ENCODE data around the gene SLAMF1. TPM values are rescaled to one million over a fixed set of nuclear protein-coding genes. Genes with fewer than 3 reads are reported as not detected.
A peak's percentile ranks its signal among the peaks of the same experiment; 100 is the strongest.

Gene SLAMF1
- total and polyA plus RNA-seq, 7 experiments from 2014 or later = 14.6 to 90.3 (median 22.9) TPM

DNA sequence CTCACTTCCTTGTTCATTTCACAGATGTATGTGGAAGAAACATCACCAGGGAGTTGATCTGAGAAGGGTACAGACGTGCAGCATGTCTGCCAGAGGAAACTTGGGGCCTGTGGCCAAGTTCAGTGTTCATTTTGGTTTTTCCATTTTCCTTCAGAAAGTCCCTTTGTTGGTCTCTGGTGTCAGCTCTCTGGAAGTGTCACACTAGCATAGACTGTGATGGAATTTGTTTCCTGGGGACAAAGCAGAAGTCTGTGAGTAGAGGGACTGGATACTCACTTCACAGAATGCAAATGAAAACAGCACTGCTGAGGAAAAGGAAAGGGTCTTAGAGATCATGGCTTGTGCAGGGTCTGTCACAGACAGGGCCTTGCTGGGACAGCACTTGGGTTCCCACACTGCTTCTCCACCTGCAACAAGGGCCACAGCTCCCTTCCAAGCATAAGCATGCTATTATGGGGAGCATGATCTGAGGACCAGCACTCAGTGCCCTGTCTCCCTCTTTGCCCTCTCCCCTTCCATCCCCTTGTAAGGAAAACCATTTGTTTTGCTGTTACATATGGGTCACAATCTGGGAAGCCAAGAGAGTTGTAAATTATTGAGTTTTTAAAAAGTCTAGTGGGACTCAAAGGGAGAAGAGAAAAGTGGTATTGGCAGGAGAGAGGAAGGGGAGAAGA is 36.1 kb downstream of the SLAMF1 start:
- ATAC-seq (no peak), DNase-seq (no peak)
- peak overlapping the region; percentile 38 to 86 (median 69) for H3K27ac Mint-ChIP-seq
- H3K4me1 ChIP-seq (ENCODE audit: control insufficient read depth in 2 of 2, insufficient read depth in 2 of 2, low read length in 2 of 2) = peaks cover 6 to 15% of the 10 kb centered on the region in 2 donors
- peaks cover 0 to 57% (median 34%) of the 10 kb centered on the region in 5 donors for H3K36me3 Mint-ChIP-seq
- ChIA-PET POLR2A (interaction anchor here (0.8 to 1.6 kb wide), 8 partner anchors 8 to 171 kb away, joined by 3 to 6 read pairs (median 3); no protein-coding TSS in a partner anchor), CTCF (interaction anchor here (0.7 to 7.6 kb wide), 7 partner anchors 8 to 181 kb away, joined by 3 to 71 read pairs (median 21); partner anchors contain the start of gene SLAMF1)
- peaks cover 13 to 54% (median 29%) of the 10 kb centered on the region in 3 experiments for H3K36me3 ChIP-seq (ENCODE audit: control insufficient read depth in 2 of 3, insufficient read depth in 3 of 3, low read length in 3 of 3)
- no peaks in the 10 kb centered on the region for H3K27me3 Mint-ChIP-seq
- no peak overlapping the region for H3K4me3 Mint-ChIP-seq
- no peaks in the 10 kb centered on the region for H3K9me3 Mint-ChIP-seq
- H3K4me3 ChIP-seq (ENCODE audit: low read length) = no peak overlapping the region
- H3K4me1 Mint-ChIP-seq = peaks cover 18 to 75% (median 54%) of the 10 kb centered on the region in 7 donors
- intact Hi-C loops (cut with micrococcal nuclease) = no loop called here
- no peaks in the 10 kb centered on the region for H3K9me3 ChIP-seq (ENCODE audit: control insufficient read depth in 2 of 3, low read length in 3 of 3)
- H3K27me3 ChIP-seq (ENCODE audit: control insufficient read depth in 2 of 2, insufficient read depth in 2 of 2, low read length in 2 of 2) = no peaks in the 10 kb centered on the region
- H3K27ac ChIP-seq (ENCODE audit: low read depth, low read length) = no peak overlapping the region

DNA sequence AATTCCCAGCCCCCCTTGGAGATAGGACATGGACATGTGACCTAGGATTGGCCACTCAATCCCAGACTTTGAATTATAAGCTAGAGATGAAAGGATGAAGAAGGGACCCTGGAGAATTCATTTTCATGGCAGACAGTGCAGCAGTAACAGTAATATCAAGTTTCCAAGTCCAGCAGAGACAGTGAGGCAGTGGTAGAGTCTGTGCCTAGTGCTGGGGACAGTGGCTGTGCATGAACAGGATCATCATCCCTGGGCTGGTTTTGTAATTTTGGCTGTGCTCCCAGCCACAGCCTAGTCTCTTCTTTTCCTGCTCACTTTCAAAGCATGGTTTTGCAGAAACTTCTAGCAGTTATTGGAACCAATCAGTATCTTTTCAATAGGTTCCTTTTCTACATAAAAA is 37.9 kb downstream of the SLAMF1 start:
- CTCF ChIA-PET = interaction anchor here (0.6 to 7.6 kb wide), 18 partner anchors 10 to 195 kb away, joined by 3 to 71 read pairs (median 4); partner anchors contain the start of genes SLAMF1 and SLAMF6
- intact Hi-C loops (cut with micrococcal nuclease) = loop anchor here (5.0 to 10.0 kb wide), 2 partner anchors 504 to 512 kb away; partner anchors contain the start of gene IGSF8 (in 1 of the 2)

DNA sequence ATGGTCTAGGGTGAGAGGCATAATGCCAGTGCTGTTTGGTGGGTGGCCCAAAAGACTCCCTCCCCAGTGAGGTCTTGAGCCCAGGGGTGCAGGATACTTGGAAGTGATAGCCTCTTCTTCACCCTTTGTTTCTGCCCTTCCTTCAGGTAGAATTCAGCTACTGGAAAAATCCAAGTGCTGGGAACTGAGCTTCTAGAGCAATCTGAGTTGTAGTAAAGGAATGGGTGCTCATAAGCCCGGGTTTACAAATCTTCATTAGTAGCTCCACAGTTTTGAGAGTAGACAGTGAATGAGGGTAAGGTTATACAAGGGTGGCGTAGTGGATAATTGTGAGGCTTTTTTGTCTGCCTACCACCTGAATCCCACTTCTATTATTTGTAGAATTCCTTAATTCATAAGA is 38.3 kb downstream of the SLAMF1 start:
- Mint-ChIP-seq H3K4me1 (peaks cover 22 to 72% (median 48%) of the 10 kb centered on the region in 7 donors), H3K27ac (peak overlapping the region; percentile 14 to 90 (median 74)), H3K4me3 (no peak overlapping the region), H3K9me3 (peaks cover 0 to 17% (median 8%) of the 10 kb centered on the region in 11 donors), H3K27me3 (no peaks in the 10 kb centered on the region), H3K36me3 (peaks cover 11 to 56% (median 40%) of the 10 kb centered on the region in 5 donors)
- ChIA-PET POLR2A (interaction anchor here (0.8 to 1.3 kb wide), 3 partner anchors 18 to 76 kb away, joined by 4 to 5 read pairs (median 4); no protein-coding TSS in a partner anchor), CTCF (interaction anchor here (0.7 to 7.6 kb wide), 14 partner anchors 11 to 195 kb away, joined by 3 to 71 read pairs (median 5); partner anchors contain the start of gene SLAMF6)
- no peaks in the 10 kb centered on the region for H3K27me3 ChIP-seq (ENCODE audit: control insufficient read depth in 2 of 2, insufficient read depth in 2 of 2, low read length in 2 of 2)
- H3K36me3 ChIP-seq (ENCODE audit: control insufficient read depth in 2 of 3, insufficient read depth in 3 of 3, low read length in 3 of 3) = peaks cover 13 to 51% (median 26%) of the 10 kb centered on the region in 3 experiments
- peaks cover 6 to 15% of the 10 kb centered on the region in 2 donors for H3K4me1 ChIP-seq (ENCODE audit: control insufficient read depth in 2 of 2, insufficient read depth in 2 of 2, low read length in 2 of 2)
- intact Hi-C loops (cut with micrococcal nuclease) = loop anchor here (5.0 to 10.0 kb wide), 2 partner anchors 504 to 511 kb away; partner anchors contain the start of gene IGSF8 (in 1 of the 2)
- H3K9me3 ChIP-seq (ENCODE audit: control insufficient read depth in 2 of 3, low read length in 3 of 3) = no peaks in the 10 kb centered on the region
- DNase-seq (no peak), ATAC-seq (no peak)
- no peak overlapping the region for H3K27ac ChIP-seq (ENCODE audit: low read depth, low read length)
- no peak overlapping the region for H3K4me3 ChIP-seq (ENCODE audit: low read length)

More for the DNA sequence above, 37.9 kb downstream of the SLAMF1 start:
- Histone ChIP-seq H3K27me3 (ENCODE audit: control insufficient read depth in 2 of 2, insufficient read depth in 2 of 2, low read length in 2 of 2) (no peaks in the 10 kb centered on the region), H3K9me3 (ENCODE audit: control insufficient read depth in 2 of 3, low read length in 3 of 3) (no peaks in the 10 kb centered on the region), H3K4me1 (ENCODE audit: control insufficient read depth in 2 of 2, insufficient read depth in 2 of 2, low read length in 2 of 2) (peaks cover 6 to 15% of the 10 kb centered on the region in 2 donors), H3K36me3 (ENCODE audit: control insufficient read depth in 2 of 3, insufficient read depth in 3 of 3, low read length in 3 of 3) (peaks cover 13 to 51% (median 26%) of the 10 kb centered on the region in 3 experiments), H3K4me3 (ENCODE audit: low read length) (no peak overlapping the region), H3K27ac (ENCODE audit: low read depth, low read length) (no peak overlapping the region)
- ATAC-seq (no peak), DNase-seq (no peak)
- H3K27me3 Mint-ChIP-seq = no peaks in the 10 kb centered on the region
- H3K4me1 Mint-ChIP-seq = peaks cover 22 to 75% (median 52%) of the 10 kb centered on the region in 7 donors
- peak overlapping the region; percentile 14 to 90 (median 68) for H3K27ac Mint-ChIP-seq
- H3K36me3 Mint-ChIP-seq = peaks cover 10 to 58% (median 39%) of the 10 kb centered on the region in 5 donors
- POLR2A ChIA-PET = interaction anchor here (0.5 to 1.5 kb wide), 4 partner anchors 18 to 91 kb away, joined by 3 to 6 read pairs (median 4); no protein-coding TSS in a partner anchor
- H3K4me3 Mint-ChIP-seq = no peak overlapping the region
- H3K9me3 Mint-ChIP-seq = peaks cover 0 to 15% (median 6%) of the 10 kb centered on the region in 11 donors

DNA sequence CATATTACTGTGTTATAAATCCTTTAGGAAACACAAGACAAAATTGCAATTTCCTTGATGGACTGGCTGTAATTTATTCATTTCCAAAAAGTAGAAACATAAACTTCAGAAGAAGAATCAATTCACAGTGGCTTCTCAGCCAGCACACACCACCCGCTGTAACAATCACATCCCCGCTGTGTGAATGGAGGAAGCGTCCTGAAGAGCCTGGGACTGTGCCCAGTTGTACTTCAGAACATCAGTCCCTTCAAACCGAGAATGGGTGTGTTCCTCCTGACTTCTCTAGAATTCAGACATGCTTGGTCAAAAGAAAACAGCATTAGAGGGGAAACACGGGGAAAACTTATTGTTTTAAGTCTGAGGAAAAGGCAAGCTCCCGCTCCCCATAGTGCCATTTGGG is 38.8 kb downstream of the SLAMF1 start:
- H3K36me3 Mint-ChIP-seq = peaks cover 11 to 56% (median 40%) of the 10 kb centered on the region in 5 donors
- H3K4me1 ChIP-seq (ENCODE audit: control insufficient read depth in 2 of 2, insufficient read depth in 2 of 2, low read length in 2 of 2) = peaks cover 6 to 15% of the 10 kb centered on the region in 2 donors
- H3K9me3 Mint-ChIP-seq = peaks cover 0 to 21% (median 11%) of the 10 kb centered on the region in 11 donors
- H3K27ac ChIP-seq (ENCODE audit: low read depth, low read length) = no peak overlapping the region
- H3K9me3 ChIP-seq (ENCODE audit: control insufficient read depth in 2 of 3, low read length in 3 of 3) = no peaks in the 10 kb centered on the region
- ChIA-PET CTCF (interaction anchor here (0.8 to 7.6 kb wide), 11 partner anchors 11 to 182 kb away, joined by 3 to 71 read pairs (median 8); partner anchors contain the start of gene SLAMF6), POLR2A (interaction anchor here (0.6 to 1.0 kb wide), 3 partner anchors 19 to 93 kb away, joined by 3 to 4 read pairs (median 4); no protein-coding TSS in a partner anchor)
- no peak for ATAC-seq
- H3K27ac Mint-ChIP-seq = peak overlapping the region in 7 of 9 donors; percentile 63 to 85 (median 81)
- no peak overlapping the region for H3K4me3 ChIP-seq (ENCODE audit: low read length)
- no peaks in the 10 kb centered on the region for H3K27me3 ChIP-seq (ENCODE audit: control insufficient read depth in 2 of 2, insufficient read depth in 2 of 2, low read length in 2 of 2)
- peaks cover 13 to 51% (median 26%) of the 10 kb centered on the region in 3 experiments for H3K36me3 ChIP-seq (ENCODE audit: control insufficient read depth in 2 of 3, insufficient read depth in 3 of 3, low read length in 3 of 3)
- H3K4me3 Mint-ChIP-seq = no peak overlapping the region
- H3K4me1 Mint-ChIP-seq = peaks cover 22 to 68% (median 43%) of the 10 kb centered on the region in 7 donors
- no peaks in the 10 kb centered on the region for H3K27me3 Mint-ChIP-seq
- DNase-seq = no peak
- intact Hi-C loops (cut with micrococcal nuclease) = loop anchor here (5.0 to 10.0 kb wide), 2 partner anchors 503 to 511 kb away; partner anchors contain the start of gene IGSF8 (in 1 of the 2)

DNA sequence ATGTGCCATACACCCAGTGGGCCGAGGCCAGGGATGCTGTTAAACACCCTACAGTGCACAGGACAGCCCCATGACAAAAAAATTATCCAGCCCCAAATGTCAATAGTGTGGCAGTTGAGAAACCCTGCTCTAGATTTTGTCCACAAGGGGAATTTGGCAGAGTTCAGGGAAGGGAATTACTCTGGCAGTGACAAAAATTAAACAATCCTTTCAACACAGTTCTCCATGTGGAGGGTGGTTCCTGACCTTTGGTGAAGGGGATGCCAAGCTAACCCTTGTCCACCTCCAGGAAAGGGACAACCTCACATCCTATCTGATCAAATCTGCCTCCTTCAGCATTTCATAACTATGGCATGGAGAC is 39.2 kb downstream of the SLAMF1 start:
- Histone ChIP-seq H3K27me3 (ENCODE audit: control insufficient read depth in 2 of 2, insufficient read depth in 2 of 2, low read length in 2 of 2) (no peaks in the 10 kb centered on the region), H3K4me1 (ENCODE audit: control insufficient read depth in 2 of 2, insufficient read depth in 2 of 2, low read length in 2 of 2) (peaks cover 6 to 15% of the 10 kb centered on the region in 2 donors), H3K9me3 (ENCODE audit: control insufficient read depth in 2 of 3, low read length in 3 of 3) (no peaks in the 10 kb centered on the region), H3K36me3 (ENCODE audit: control insufficient read depth in 2 of 3, insufficient read depth in 3 of 3, low read length in 3 of 3) (peaks cover 13 to 47% (median 22%) of the 10 kb centered on the region in 3 experiments), H3K27ac (ENCODE audit: low read depth, low read length) (no peak overlapping the region), H3K4me3 (ENCODE audit: low read length) (no peak overlapping the region)
- DNase-seq (no peak), ATAC-seq (no peak)
- Mint-ChIP-seq H3K27me3 (no peaks in the 10 kb centered on the region), H3K27ac (peak overlapping the region in 7 of 9 donors; percentile 52 to 85 (median 81)), H3K36me3 (peaks cover 11 to 57% (median 39%) of the 10 kb centered on the region in 5 donors), H3K9me3 (peaks cover 0 to 25% (median 15%) of the 10 kb centered on the region in 11 donors), H3K4me3 (no peak overlapping the region), H3K4me1 (peaks cover 22 to 65% (median 39%) of the 10 kb centered on the region in 7 donors)
- ChIA-PET CTCF (interaction anchor here (0.8 to 7.6 kb wide), 14 partner anchors 12 to 178 kb away, joined by 3 to 71 read pairs (median 4); partner anchors contain the start of gene SLAMF6), POLR2A (interaction anchor here (0.6 to 2.5 kb wide), 8 partner anchors 11 to 178 kb away, joined by 3 to 17 read pairs (median 4); no protein-coding TSS in a partner anchor)
- intact Hi-C loops (cut with micrococcal nuclease) = loop anchor here (1.0 to 10.0 kb wide), 14 partner anchors 29 to 510 kb away; partner anchors contain the start of genes COPA (in 2 of the 2), NCSTN (in 2 of the 2) and IGSF8 (in 1 of the 2)
